Karpas-422 (cell line): Measurements from ENCODE around the gene NKX2-1. TPM values are rescaled to one million over a fixed set of nuclear protein-coding genes. Genes with fewer than 3 reads are reported as not detected.

Experiments used
- DNase-seq: peaks from one replicate; pipeline ENCODE4 v3.0.0-alpha.2; 2015
- H2AFZ ChIP-seq: fragments of 200-600 bp; sonication (generic); 2 replicates; pipeline ENCODE4 v1.6.1; 2014; ENCODE audit warnings: antibody characterized with exemption, low read length, mixed read lengths
- H3K27ac ChIP-seq: fragments of 200-600 bp; sonication (generic); 2 replicates; pipeline ENCODE4 v1.5.1; 2014; ENCODE audit warnings: mild to moderate bottlenecking, low read length, moderate library complexity
- H3K27me3 ChIP-seq: fragments of 200-600 bp; sonication (generic); 2 replicates; pipeline ENCODE4 v1.6.1; 2014; ENCODE audit warnings: low read length, mixed read lengths
- H3K36me3 ChIP-seq: fragments of 200-600 bp; sonication (generic); 2 replicates; pipeline ENCODE4 v1.6.1; 2014; ENCODE audit warnings: low read length, mixed read lengths; ENCODE audit not compliant: insufficient read depth
- H3K4me1 ChIP-seq: fragments of 200-600 bp; sonication (generic); 2 replicates; pipeline ENCODE4 v1.6.1; 2014; ENCODE audit warnings: mild to moderate bottlenecking, low read length, mixed read lengths
- H3K4me2 ChIP-seq: fragments of 200-600 bp; sonication (generic); 2 replicates; pipeline ENCODE4 v1.6.1; 2014; ENCODE audit warnings: low read length, low read depth, mild to moderate bottlenecking; ENCODE audit not compliant: poor library complexity, severe bottlenecking
- H3K4me3 ChIP-seq: fragments of 200-600 bp; sonication (generic); 2 replicates; pipeline ENCODE4 v1.5.1; 2014; ENCODE audit warnings: mild to moderate bottlenecking, antibody characterized with exemption, low read length, mixed read lengths
- H3K79me2 ChIP-seq: fragments of 200-600 bp; sonication (generic); 2 replicates; pipeline ENCODE4 v1.6.1; 2014; ENCODE audit warnings: mild to moderate bottlenecking, low read length, mixed read lengths
- H3K9ac ChIP-seq: fragments of 200-600 bp; sonication (generic); 2 replicates; pipeline ENCODE4 v1.6.0; 2014; ENCODE audit warnings: low read length
- H3K9me2 ChIP-seq: fragments of 200-600 bp; sonication (generic), shearing (Covaris generic); replicated peaks from 2 replicates; pipeline ENCODE4 v1.6.0; 2014; ENCODE audit warnings: mild to moderate bottlenecking, low read length, moderate library complexity; ENCODE audit not compliant: insufficient read depth
- H3K9me3 ChIP-seq: fragments of 300-700, 200-600 bp; sonication (generic); 2 replicates; pipeline ENCODE4 v1.6.1; 2014; ENCODE audit warnings: low read length, mixed read lengths
- H4K20me1 ChIP-seq: fragments of 200-600 bp; sonication (generic); 2 replicates; pipeline ENCODE4 v1.6.1; 2014; ENCODE audit warnings: mild to moderate bottlenecking, antibody characterized with exemption, low read length, low read depth; ENCODE audit not compliant: insufficient read depth
- total RNA-seq: library from RNA; depleted of rRNA; stranded (reverse); fragments of >200 nt; shearing (Covaris generic); gene quantifications from 2 replicates; pipeline ENCODE4 v1.2.3, GENCODE V29; 2014; ENCODE audit warnings: low replicate concordance

The NKX2-1 gene
- total RNA-seq, 1 experiment from 2014 or later: not detected

DNA sequence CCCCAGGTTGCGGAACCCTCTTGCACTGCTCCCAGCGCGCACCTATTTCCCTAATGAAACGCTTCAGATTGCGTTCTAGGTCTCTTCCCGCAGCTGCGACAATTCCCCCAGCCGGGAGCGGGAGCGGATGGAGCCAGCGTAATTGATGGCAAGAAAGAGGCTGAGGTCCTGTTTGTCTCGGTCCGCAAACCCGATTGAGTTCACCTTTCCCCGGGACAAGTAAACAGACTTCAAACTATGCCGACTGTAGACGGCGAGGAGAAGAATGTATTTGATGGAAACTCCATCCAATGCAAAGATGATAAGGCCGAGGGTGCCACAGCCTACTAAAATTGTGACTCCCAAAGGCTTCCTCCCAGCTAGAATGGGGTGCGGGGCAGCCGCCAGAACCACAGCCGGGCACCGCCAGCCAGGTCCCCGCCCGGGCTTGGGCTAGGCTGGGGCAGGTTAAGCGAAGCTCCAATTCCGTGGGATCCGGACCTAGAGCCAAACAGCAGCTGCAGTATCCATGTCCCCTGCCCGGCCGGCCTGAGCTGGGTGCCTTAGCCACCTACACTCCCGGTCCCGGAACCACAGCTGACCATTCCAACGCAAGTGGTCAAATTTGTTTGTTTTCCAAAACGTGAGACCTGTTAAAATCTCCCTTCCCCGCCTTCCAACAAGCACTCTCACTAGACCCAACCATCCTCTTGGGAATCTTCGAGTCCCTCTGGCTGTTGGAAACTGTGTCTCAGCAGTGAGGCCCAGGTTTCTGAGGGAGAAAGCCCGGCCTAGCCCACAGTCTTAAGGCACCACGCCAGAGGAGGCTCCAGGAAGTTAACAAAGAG lies 5.5 kb downstream of the NKX2-1 start:
- DNase-seq: no peak
- H3K79me2 ChIP-seq: no peaks in the 10 kb centered on the region
- H4K20me1 ChIP-seq: no peaks in the 10 kb centered on the region
- no peaks in the 10 kb centered on the region; the same call in 1 of the 2 replicates for H3K9me3 ChIP-seq
- no peak overlapping the region for H2AFZ ChIP-seq
- H3K27ac ChIP-seq: no peak overlapping the region
- H3K4me1 ChIP-seq: no peaks in the 10 kb centered on the region
- H3K9me2 ChIP-seq: no peaks in the 10 kb centered on the region
- H3K27me3 ChIP-seq: no peaks in the 10 kb centered on the region
- no peak overlapping the region for H3K4me2 ChIP-seq
- no peaks in the 10 kb centered on the region for H3K36me3 ChIP-seq
- H3K9ac ChIP-seq: no peak overlapping the region
- H3K4me3 ChIP-seq: no peak overlapping the region

DNA sequence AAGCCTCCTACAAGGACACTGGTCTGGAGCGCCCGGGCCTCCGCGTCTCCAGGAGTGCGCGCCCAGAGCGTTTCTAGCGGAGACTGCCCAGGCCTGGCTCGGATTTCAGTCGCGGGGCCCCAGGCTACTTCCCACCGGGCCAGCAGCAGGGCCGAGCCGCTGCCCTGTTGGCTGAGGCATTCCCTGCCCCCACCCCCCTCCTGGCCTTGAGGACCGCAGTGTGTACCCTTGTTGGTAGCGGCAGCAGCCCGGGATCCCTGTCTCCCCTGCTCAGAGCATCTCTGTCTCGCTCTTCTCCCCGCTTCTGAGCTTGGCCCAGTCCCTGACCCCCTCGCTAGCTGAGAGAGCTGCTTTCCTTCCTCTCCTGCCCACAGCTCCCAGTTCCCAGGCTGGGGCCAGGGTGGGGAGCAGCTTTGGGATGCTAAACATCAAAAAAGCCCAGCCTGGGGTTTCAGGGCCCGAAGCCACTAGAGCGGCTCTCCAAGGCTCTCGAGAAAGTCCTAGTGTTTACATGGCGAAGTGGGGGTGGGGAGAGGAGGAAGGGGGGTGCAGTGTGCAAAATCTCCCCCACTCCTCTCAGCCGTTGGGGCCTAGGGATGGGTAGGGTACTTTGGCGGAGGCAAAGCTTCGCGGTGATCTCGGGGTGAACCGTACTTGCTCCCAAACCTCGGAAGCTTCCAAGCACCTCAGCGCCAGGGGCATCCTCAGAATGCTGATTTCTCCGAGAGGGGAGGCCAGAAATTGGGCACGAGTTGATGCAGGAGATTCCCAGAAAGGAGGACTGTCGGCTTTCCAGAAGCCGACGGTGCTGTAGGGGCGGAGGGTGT lies 6.4 kb downstream of the NKX2-1 start:
- Histone ChIP-seq H3K9ac (no peak overlapping the region), H3K36me3 (no peaks in the 10 kb centered on the region), H3K4me1 (no peaks in the 10 kb centered on the region), H3K9me3 (no peaks in the 10 kb centered on the region; the same call in 1 of the 2 replicates), H2AFZ (no peak overlapping the region), H3K9me2 (no peaks in the 10 kb centered on the region), H3K27me3 (no peaks in the 10 kb centered on the region), H3K79me2 (no peaks in the 10 kb centered on the region), H3K4me2 (no peak overlapping the region), H3K27ac (no peak overlapping the region), H3K4me3 (no peak overlapping the region), H4K20me1 (no peaks in the 10 kb centered on the region)
- no peak for DNase-seq

DNA sequence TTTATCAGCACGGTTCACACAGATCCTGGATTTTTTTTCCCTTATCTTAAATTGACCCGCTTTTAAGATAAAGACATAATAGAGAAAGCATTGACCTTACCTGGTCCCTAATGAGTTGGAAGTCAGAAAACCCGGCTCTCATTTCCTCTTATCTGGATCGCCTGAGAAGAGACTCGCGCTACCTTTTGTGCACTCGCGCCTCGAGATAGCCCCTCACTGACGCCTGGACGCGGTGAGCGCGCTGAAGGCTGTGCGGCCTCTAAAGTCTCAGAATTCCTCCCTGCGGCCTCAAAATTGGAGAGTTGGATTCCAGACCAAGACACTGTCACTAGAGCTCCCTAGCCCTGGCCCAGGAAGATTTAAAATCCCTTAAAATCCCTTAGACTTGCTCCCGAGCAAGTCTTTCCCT lies 7.0 kb downstream of the NKX2-1 start:
- Histone ChIP-seq H3K9ac (no peak overlapping the region), H3K27ac (no peak overlapping the region), H3K27me3 (no peaks in the 10 kb centered on the region), H3K4me2 (no peak overlapping the region), H2AFZ (no peak overlapping the region), H3K79me2 (no peaks in the 10 kb centered on the region), H3K36me3 (no peaks in the 10 kb centered on the region), H3K4me3 (no peak overlapping the region), H4K20me1 (no peaks in the 10 kb centered on the region), H3K9me3 (no peaks in the 10 kb centered on the region), H3K9me2 (no peaks in the 10 kb centered on the region), H3K4me1 (no peaks in the 10 kb centered on the region)
- no peak for DNase-seq

DNA sequence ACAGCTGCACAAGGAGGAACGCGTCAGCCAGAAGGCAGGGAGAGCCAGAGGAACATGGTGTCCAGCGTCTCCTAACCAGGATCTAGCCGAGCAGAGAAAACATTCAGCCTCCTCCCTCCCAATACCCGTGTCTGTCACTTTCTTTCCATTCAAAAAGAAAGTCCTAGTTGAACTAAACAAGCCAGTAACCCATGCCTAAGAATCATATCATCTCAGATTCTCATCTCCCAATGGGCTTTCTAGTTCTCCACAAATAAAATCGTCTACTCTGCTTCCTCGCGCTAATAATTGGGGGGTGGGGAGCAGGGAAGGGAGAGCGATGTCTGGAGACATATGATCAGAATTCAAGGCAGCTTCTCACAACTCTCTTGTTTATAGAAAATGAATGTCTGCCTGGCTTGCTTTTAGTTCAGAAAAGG lies 7.4 kb downstream of the NKX2-1 start:
- H4K20me1 ChIP-seq: no peaks in the 10 kb centered on the region
- H3K27me3 ChIP-seq: no peaks in the 10 kb centered on the region

GRCh38 chr14:36511981-36512584 lies 7.9 kb downstream of the NKX2-1 start:
- Histone ChIP-seq H3K4me3 (no peak overlapping the region), H3K9me3 (no peaks in the 10 kb centered on the region), H3K79me2 (no peaks in the 10 kb centered on the region), H3K4me1 (no peaks in the 10 kb centered on the region), H4K20me1 (no peaks in the 10 kb centered on the region), H3K27ac (no peak overlapping the region), H3K9ac (no peak overlapping the region), H3K27me3 (no peaks in the 10 kb centered on the region), H2AFZ (no peak overlapping the region), H3K36me3 (no peaks in the 10 kb centered on the region), H3K9me2 (no peaks in the 10 kb centered on the region), H3K4me2 (no peak overlapping the region)
- DNase-seq: no peak

More for the DNA sequence above, 7.4 kb downstream of the NKX2-1 start:
- Histone ChIP-seq H3K4me1 (no peaks in the 10 kb centered on the region), H3K9ac (no peak overlapping the region), H3K9me3 (no peaks in the 10 kb centered on the region), H3K4me3 (no peak overlapping the region), H2AFZ (no peak overlapping the region), H3K36me3 (no peaks in the 10 kb centered on the region), H3K79me2 (no peaks in the 10 kb centered on the region), H3K4me2 (no peak overlapping the region), H3K9me2 (no peaks in the 10 kb centered on the region), H3K27ac (no peak overlapping the region)
- no peak for DNase-seq

GRCh38 chr14:36510874-36511273 lies 9.2 kb downstream of the NKX2-1 start:
- Histone ChIP-seq H2AFZ (no peak overlapping the region), H3K9me2 (no peaks in the 10 kb centered on the region), H3K9me3 (no peaks in the 10 kb centered on the region), H3K9ac (no peak overlapping the region), H4K20me1 (no peaks in the 10 kb centered on the region), H3K4me2 (no peak overlapping the region), H3K79me2 (no peaks in the 10 kb centered on the region), H3K27me3 (no peaks in the 10 kb centered on the region), H3K36me3 (no peaks in the 10 kb centered on the region), H3K4me1 (no peaks in the 10 kb centered on the region), H3K27ac (no peak overlapping the region), H3K4me3 (no peak overlapping the region)
- no peak for DNase-seq

- DNase-seq: no peak
- Histone ChIP-seq H3K9ac (no peak overlapping the region), H3K9me3 (no peaks in the 10 kb centered on the region)
Measured at GRCh38 chr14:36510078-36510799, 9.8 kb downstream of the NKX2-1 start.

More at GRCh38 chr14:36510078-36510799, 9.8 kb downstream of the NKX2-1 start:
- Histone ChIP-seq H3K4me1 (no peaks in the 10 kb centered on the region), H4K20me1 (no peaks in the 10 kb centered on the region), H3K27me3 (no peaks in the 10 kb centered on the region), H3K4me2 (no peak overlapping the region), H3K27ac (no peak overlapping the region), H3K4me3 (no peak overlapping the region), H3K36me3 (no peaks in the 10 kb centered on the region), H2AFZ (no peak overlapping the region), H3K79me2 (no peaks in the 10 kb centered on the region), H3K9me2 (no peaks in the 10 kb centered on the region)
